ENCODE results near the gene TFDP2.
"Not testable (repeated sequence)": the region's sequence is repeated elsewhere in the genome, so short reads cannot be mapped to it uniquely, and the experiment has no call there.

The TFDP2 gene

DNA sequence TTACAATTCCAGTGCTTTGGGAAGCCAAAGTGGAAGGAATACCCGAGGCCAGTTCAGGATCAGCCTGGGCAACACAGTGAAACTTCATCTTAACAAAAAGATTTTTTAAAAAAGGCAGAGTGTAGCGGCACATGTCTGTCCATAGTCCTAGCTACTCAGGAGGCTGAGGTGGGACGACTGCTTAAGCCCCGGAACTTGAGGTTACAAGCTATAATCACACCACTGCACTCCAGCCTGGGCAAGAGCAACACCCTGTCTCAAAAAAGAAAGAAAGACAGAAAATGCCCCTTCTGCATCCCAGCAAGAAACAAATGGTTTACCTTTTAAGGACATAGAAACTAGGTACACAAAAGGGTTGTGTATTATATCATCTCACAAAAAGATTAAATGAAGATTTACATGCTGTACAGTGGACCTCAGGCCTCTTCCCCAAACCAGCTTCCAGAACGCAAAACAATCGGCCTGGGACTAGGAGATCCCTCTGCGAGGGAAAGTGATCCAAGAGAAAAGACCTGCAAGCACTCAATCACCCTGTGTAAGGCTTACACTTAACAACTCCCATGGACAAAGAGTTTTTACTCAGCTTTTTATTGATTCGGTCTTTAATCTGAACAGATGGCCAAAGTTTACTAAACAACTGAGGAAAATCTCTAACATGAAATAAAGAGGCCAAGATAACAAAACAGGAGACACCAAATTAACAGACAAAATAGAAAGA is 21.2 kb downstream of the TFDP2 start:
- DNase-seq (ENCODE audit: low read depth in 2 of 2) = no peak

DNA sequence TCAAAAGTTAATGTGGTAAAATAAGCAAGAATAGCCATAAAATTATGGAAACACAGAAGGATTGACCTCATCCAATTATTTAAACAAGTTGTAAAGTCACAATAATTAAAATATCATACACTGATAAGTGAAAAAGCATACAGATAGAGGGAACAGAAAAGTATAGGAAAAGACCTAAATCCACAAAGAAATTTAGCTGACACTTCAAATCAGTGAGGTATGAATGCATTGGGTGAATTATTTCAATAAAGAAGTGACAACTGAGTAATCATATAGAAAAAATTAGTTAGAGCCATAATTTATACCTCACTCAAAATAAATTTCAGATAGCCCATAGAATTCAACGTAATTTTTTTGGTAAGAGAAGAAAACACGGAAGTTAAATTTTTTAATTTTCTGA is 25.1 kb downstream of the TFDP2 start:
- no peak for DNase-seq (ENCODE audit: low read depth in 2 of 2)

DNA sequence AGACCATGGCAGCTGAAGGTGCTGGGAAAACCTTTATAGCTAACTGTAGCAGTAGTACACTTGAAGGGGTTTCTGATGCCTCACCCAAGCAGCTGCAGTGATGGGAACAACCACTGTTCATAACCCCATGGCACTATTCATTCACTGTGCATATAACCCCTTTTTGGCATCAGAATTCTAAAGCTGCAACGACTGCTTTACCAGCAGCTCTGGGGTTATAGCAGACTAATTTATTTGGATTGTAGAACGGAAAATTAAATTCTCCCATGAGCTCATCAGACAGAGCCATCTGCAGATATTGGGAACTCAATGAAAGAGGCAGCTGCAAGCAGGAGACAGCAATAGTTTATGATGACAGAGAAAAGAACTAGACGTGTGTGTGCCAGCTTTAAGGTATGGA is 28.6 kb downstream of the TFDP2 start:
- no peak for DNase-seq (ENCODE audit: low read depth in 2 of 2)

DNA sequence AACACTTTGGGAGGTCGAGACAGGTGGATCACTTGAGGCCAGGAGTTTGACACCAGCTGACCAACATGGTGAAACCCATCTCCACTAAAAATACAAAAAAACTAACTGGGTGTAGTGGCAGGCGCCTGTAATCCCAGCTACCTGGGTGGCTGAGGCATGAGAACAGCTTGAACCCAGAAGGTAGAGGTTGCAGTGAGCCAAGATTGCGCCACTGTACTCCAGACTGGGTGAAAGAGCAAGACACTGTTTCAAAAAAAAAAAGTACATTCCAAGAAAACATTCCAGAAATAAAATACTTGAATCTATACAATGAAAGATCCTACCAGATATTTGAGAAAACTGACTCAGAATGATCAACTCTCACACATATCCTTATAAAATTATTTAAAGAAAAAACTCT is 30.4 kb downstream of the TFDP2 start:
- no peak for DNase-seq (ENCODE audit: low read depth in 2 of 2)

DNA sequence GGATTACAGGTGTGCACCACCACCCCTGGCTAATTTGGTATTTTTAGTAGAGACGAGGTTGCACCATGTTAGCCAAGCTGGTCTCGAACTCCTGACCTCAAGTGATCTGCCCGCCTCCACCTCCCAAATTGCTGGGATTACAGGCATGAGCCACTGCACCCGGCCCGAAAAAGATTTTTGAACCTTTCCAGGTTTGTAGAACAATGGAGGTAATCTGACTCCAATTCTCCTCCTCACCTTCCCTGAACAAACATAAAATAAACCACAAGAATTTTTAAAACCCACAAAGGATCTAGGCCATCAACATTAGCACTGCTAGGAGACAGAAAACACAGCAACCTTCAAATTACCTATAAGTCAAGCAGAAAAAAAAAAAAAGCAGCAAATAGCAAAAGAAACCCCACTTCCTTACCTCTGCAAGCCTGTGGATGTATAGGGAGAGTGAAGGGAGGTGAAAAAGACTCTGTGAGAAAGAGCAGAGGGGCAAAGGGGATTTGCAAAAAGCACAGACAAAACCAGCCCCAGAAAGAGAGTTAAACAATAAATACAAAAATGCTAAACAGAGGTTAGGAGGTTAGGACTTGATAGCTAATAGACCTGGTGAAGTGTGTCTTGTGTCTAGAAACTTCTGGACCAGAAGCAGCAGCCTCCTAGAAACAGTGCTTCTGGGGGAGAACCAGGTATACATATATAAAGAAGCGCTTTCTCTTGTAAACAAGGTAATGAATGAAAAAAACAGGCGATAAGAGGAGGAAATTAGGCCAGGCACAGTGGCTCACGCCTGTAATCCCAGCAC is 32.1 kb downstream of the TFDP2 start:
- DNase-seq (ENCODE audit: low read depth in 2 of 2) = no peak

DNA sequence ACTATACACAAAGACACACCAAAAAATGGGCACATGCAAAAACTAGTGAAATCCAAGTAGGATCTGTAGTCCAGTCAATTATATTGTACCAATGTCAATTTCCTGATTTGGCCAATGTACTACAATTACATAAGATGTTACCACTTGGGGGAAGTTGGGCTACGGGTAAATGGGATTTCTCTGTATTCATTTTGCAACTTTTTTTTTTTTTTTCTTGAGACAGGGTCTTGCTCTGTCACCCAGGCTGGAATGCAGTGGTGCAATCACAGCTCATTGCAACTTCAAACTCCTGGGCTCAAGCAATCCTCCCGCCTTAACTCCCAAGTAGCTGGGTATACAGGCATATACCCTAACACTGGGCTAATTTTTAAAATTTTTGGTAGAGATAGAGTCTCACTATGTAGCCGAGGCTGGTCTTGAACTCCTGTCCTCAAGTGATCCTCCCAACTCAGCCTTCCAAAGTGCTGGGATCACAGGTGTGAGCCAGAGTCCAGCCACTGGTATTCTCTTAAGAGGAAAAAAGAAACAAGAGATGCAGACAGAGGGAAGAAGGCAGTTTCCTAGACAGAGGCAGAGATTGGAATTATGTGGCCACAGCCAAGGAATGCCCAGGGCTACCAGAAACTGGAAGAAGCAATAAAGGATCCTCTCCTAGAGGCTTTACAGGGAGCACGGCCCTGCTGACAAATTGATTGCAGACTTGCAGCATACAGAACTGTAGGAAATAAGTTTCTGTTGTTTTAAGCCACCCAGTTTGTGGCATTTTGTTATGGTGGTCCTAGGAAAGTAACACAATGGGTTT is 33.3 kb downstream of the TFDP2 start:
- DNase-seq (ENCODE audit: low read depth in 2 of 2) = no peak

DNA sequence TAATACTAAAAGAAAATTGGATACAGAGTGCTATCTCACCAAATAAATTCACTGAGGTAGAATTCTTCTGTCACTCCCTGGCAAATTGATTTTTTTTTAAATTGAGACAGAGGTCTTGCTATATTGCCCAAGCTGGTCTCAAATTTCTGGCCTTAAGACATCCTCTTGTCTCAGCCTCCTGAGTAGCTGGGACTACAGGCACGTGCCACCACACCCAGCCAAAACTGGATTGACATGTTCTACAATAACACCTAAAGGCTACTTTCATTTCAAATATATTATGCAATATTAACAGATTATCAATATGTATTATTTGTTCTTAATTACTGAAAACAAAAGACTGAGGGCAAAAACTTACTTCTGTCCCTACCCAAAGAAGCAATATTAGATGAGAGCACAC is 36.7 kb downstream of the TFDP2 start:
- DNase-seq (ENCODE audit: low read depth in 2 of 2) = no peak

DNA sequence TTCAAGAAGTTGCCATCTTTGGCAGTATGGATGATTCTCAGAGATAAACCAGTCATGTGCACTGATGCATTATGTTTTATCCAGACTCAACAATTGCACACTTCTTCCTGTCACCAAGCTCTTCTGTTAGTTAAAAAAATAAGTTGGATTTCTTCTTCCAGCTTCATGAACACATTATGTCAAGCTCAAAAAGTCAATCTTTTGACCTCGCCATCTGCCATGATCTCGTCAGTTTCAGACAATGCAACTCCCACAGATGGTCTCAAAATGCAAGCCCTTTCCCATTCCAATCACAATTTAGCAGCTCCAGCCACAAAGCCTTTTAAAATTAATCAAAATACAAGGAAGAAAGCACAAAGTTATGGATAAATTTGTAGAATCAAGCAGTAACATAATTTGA is 42.8 kb downstream of the TFDP2 start:
- DNase-seq (ENCODE audit: low read depth in 2 of 2) = no peak

DNA sequence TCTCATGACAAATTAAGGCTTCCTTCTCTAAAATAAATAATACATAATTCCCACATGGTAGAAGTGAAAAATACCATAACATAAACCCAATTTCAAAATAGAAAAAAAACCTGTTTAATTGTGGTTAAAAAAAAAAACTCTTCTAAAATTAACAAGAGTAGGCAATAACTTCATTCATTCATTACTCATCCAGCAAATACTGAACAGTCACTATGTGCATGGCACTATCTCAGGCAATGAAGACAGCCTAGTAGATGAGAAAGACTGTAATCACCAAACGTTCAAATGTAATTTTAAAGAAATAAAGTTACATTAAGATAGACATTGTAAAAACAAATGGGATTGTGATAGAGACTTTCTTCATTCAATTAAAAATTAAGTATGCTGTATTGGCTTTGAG is 43.4 kb downstream of the TFDP2 start:
- no peak for DNase-seq (ENCODE audit: low read depth in 2 of 2)

DNA sequence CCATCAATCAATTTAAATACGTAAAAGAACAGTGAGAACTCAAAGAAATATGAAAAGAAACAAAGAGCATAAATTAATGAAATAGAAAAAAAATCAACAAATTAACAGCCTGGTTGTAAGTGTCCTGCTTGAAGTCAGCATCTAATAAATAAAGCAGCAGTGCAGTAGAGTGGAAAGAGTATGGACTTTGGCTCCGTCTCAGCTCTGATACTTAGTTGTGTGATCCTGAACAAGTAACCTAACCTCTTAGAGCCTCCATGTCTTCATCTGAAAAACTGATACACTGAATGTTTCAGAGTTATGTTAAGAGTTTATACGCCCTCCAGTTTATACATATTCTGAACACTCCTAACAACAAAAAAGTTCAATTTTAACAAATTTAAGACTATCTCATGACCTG is 44.6 kb downstream of the TFDP2 start:
- DNase-seq (ENCODE audit: low read depth in 2 of 2) = no peak

DNA sequence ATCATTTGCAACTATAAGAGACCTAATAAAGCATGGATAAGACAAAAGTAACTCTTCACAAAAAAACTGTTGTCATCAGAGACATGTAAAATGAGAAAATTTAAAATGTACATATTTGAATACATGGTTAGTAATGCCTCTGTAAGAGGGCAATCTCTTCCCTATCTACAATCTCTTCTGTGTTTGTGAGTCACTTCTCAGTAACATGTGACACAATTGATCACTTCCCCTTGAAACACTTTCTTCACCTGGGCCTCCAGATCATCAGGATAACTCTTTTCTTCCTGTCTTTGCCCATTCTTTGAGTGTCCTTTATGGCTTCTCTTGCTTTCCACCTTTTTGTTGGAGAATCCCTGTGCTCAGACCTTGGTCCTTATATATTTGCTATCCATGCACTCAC is 50.4 kb downstream of the TFDP2 start:
- DNase-seq (ENCODE audit: low read depth in 2 of 2) = no peak

DNA sequence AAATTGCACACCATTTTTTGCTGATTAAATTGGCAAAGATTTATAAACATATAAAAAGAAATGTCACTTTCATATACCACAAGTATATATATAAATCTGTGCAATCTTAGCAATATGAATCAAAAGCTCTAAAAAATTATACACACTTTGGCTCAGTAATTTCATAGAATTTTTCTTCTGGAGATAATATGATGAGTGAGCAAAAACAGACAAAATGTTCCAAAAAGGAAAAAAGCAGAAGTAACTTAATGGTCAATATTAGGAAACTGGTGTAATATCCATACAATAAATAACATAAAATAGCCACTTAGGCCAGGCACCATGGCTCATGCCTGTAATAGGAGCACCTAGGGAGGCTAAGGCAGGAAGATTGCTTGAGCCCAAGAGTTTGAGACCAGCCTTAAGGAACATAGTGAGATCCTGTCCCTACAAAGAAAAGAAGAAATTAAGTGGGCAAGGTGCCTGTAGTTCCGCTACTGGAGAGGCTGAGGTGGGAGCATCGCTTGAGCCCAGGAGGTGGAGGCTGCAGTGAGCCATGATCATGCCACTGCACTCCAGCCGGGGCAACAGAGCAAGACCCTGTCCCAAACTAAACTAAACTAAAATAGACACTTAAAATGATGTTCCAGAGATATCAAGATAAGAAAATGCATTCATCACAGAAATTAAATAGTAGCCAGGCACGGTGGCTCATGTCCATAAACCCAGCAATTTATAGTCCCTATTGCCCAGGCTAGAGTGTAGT is 52.1 kb downstream of the TFDP2 start:
- DNase-seq (ENCODE audit: low read depth in 2 of 2) = no peak

DNA sequence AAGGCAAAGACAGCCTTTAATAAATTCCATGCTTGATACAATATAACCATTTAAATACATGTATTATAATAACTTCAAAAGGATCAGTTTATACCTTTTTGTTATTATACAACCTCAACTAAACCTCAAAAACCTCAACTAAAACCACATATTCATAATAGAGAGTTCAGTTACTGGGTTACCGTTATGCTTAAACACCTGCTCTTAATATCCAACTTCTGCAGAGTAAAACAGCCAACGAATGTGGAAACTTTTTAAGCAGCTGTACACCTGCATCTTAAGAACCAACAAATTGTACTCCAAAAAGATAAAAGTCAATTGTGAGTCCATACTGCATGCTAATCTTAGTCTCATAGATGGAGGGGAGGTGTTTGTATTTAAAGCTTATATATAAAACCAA is 53.5 kb downstream of the TFDP2 start:
- DNase-seq (ENCODE audit: low read depth in 2 of 2) = no peak

DNA sequence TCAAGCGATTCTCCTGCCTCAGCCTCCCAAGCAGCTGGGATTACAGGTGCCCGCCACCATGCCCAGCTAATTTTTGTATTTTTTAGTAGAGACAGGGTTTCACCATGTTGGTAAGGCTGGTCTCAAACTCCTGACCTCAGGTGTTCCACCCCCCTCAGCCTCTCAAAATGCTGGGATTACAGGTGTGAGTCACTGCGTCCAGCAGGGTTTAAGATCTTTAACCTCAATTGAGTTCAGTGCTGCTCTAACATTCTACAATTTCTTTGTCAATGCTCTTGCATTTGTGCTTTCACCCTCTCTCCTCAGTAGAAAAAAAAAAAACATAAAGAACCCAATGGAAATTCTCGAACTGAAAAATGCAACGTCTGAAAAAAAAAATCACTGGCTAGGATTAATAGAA is 60.4 kb downstream of the TFDP2 start:
- not testable (repeated sequence) for DNase-seq (ENCODE audit: low read depth in 2 of 2)

DNA sequence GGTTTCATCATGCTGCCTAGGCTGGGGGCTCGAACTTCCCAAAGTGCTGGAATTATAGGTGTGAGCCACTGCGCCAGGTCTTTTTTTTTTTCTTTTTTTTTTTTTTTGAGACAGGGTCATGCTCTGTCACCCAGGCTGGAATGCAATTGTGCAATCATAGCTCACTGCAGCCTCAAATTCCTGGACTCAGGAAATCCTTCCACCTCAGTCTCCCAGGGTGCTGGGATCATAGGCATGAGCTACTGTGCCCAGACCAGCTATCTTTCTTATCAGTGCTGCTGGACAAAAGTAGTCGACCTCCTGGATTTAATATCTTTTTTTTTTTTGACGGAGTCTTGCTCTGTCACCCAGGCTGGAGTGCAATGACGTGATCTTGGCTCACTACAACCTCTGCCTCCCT is 60.8 kb downstream of the TFDP2 start:
- DNase-seq (ENCODE audit: low read depth in 2 of 2) = no peak

DNA sequence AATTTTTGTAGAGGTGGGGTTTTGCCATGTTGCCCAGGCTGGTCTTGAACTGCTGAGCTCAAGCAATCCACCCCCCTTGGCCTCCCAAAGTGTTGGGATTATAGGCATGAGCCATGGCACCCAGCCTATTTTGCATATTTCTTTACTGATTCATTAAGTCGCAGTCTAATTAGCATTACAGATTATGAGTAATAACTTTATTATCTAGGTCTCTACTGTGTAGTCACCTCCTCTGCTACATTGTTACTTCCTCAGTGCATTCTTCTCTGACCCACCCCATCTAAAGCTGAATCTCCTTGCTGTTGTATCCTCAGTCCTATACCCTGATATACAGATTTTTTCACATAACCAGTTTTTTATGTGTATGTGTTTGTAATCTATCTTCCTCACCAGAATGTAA is 61.7 kb downstream of the TFDP2 start:
- no peak for DNase-seq (ENCODE audit: low read depth in 2 of 2)

DNA sequence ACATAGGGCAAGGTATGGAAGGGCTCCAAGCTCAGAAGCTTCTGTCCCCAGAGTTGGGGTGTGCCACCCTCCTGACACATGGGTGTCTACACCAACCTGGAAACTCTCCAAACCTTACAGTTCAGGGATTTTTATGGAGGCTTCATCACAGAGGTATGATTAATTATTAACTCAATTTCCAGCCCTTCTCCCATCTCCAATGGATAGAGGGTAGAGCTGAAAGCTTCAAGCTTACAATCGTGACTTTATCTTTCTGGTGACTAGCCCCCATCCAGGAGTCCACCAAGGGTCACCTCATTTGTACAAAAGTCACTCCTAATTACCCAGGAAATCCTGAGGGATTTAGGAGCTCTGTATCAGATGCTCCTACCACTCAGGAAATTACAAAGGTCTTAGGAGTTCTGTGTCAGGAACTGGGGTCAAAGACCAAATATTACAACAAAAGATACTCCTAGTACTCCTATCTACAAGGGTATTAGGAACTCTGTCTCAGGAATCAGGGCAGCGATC is 62.7 kb downstream of the TFDP2 start:
- no peak for DNase-seq (ENCODE audit: low read depth in 2 of 2)

DNA sequence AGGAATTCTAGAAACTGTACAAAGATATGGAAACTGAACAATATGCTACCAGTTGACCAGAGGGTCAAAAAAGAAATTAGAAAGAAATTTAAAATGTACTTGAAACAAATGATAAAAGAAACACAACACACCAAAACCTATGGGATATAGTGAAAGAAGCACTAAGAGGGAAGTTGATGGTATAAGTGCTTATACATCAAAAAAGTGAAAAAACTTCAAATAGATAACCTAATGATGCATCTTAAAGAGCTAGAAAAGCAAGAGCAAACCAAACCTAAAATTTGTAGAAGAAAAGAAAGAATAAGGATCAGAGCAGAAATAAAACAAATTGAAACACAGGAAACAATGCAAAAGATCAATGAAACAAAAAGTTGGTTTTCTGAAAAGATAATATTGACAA is 68.2 kb downstream of the TFDP2 start:
- no peak for DNase-seq (ENCODE audit: low read depth in 2 of 2)

DNA sequence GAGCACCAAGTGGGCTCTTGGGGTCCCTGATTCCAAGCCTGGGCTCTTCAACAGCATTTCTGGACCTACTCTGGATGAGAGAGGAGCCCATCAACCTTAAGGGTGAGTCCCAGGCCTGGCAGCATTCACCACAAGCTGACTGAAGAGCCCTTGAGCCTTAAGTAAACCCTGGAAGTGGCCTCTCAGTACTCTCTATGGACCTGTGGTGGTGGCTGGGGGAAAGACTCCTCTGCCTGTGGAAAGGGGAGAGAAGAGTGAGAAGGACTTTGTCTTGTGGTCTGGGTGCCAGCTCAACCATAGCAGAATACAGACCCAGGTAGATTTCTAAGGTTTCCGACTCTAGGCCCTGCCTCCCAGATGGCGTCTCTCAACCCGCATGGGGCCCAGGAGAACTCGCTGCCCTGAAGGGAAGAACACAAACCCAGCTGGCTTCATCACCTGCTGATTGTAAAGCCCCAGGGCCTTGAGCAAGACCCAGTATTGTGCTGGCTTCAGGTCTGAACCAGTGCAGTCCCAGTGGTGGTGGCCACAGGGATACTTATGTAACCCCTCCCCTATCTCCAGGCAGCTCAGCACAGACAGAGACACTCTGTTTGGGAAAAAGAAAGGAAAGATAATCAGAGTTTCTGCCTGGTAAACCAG is 71.4 kb downstream of the TFDP2 start:
- DNase-seq (ENCODE audit: low read depth in 2 of 2) = no peak

DNA sequence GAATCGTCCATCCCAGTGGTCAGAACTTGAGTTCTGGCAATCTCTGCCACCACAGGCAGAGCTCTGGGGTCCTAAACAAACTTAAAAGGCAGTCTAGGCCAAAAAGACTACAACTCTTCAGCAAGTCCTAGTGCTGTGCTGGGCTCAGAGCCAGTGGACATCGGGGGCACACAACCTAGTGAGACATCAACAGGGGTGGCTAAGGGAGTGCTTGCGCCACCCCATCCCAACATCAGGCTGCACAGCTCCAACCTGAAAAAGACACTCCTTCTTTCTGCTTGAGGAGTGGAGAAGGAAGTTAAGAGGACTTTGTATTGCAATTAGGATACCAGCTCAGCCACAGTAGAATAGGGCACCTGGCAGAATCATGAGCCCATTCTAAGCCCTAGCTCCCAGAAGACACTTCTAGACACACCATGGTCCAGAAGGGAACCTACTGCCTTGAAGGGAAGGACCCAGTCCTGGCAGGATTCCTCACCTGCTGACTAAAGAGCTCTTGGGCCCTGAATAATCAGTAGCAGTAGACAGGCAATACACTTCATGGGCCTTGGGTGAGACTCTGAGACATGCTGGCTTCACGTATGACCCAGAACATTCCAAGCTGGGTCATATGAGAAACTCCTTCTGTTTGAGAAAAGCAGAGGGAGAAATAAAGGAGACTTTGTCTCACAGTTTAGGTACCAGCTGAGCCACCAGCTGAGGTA is 72.0 kb downstream of the TFDP2 start:
- no peak for DNase-seq (ENCODE audit: low read depth in 2 of 2)

DNA sequence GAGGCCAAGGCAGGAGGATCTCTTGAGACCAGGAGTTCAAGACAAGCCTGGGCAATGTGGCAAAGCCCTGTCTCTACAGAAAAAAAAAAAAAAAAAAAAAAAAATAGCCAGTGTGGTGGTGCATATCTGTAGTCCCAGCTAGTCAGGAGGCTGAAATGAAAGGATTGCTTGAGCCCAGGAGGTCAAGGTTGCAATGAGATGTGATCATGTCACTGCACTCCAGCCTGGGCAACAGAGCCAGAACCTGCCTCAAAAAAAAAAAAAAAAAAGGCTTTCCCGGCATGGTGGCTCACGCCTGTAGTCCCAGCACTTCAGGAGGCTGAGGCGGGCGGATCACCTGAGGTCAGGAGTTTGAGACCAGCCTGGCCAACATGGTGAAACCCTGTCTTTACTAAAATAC is 73.7 kb downstream of the TFDP2 start:
- not testable (repeated sequence) for DNase-seq (ENCODE audit: low read depth in 2 of 2)

Data from stimulated activated CD8-positive, alpha-beta memory T cell treated with anti-CD3 and anti-CD28 coated beads, Interleukin-2, amount 100 ng/mL, for 1 hour (primary cell).